Ascending aorta (tissue), 2 donors: ENCODE measurements around the gene COMMD8. TPM values are rescaled to one million over a fixed set of nuclear protein-coding genes. Genes with fewer than 3 reads are reported as not detected.

Source experiments
- DNase-seq, 2 donors: peaks; one replicate each; pipeline ENCODE4 v3.0.0-alpha.2; 2019; ENCODE audit warnings: low spot score in 2 of 2
- H3K27ac ChIP-seq, 2 donors: fragments of 200-600 bp; sonication (generic); one replicate each; pipeline ENCODE4 v1.5.1; 2016 to 2017; ENCODE audit warnings: mild to moderate bottlenecking in 1 of 2
- H3K27me3 ChIP-seq: fragments of 200-600 bp; sonication (generic); one replicate; pipeline ENCODE4 v1.5.1; 2017
- H3K36me3 ChIP-seq, 2 donors: fragments of 200-600 bp; sonication (generic); one replicate each; pipeline ENCODE4 v1.5.1; 2016
- H3K4me1 ChIP-seq, 2 donors: fragments of 200-600 bp; sonication (generic); one replicate each; pipeline ENCODE4 v1.5.1; 2016 to 2017; ENCODE audit warnings: mild to moderate bottlenecking in 1 of 2
- H3K4me3 ChIP-seq, 2 donors: fragments of 200-600 bp; sonication (generic); one replicate each; pipeline ENCODE4 v1.5.1; 2016 to 2017; ENCODE audit warnings: mild to moderate bottlenecking in 1 of 2
- H3K9me3 ChIP-seq, 2 donors: fragments of 200-600 bp; sonication (generic); one replicate each; pipeline ENCODE4 v1.5.1; 2016
- CTCF ChIP-seq, 3 experiments: fragments of 200-600 bp in 2 of 3; fragments of 450-650 bp in 1 of 3; sonication (generic) in 2 of 3; IDR thresholded peaks; one replicate each; pipeline ENCODE4 v1.5.1; 2016 to 2019; ENCODE audit warnings: antibody characterized with exemption in 3 of 3, mild to moderate bottlenecking in 1 of 3, moderate library complexity in 1 of 3
- intact Hi-C: fragments of 100-400 bp; cut with DNase I; formaldehyde crosslinking; loops from one replicate; pipeline ENCODE4 v1.15.1; 2023
- total RNA-seq: library from RNA; depleted of rRNA; stranded (reverse); fragments of >200 nt; gene quantifications from one replicate; pipeline ENCODE4 v1.1.0, GENCODE V29; 2016

COMMD8 gene
- total RNA-seq, 1 donor from 2014 or later, result 1.7 TPM

GRCh38 chr4:47471591-47471990, 8.1 kb upstream of the COMMD8 start:
- H3K27ac ChIP-seq, result no peak overlapping the region
- H3K27me3 ChIP-seq, result no peaks in the 10 kb centered on the region
- no peaks in the 10 kb centered on the region for H3K36me3 ChIP-seq
- no peak overlapping the region for H3K4me3 ChIP-seq
- H3K9me3 ChIP-seq, result no peaks in the 10 kb centered on the region
- intact Hi-C loops, result no loop called here
- DNase-seq, result no peak
- H3K4me1 ChIP-seq, result no peaks in the 10 kb centered on the region
- no peak for TF ChIP-seq CTCF (IDR thresholded peaks at IDR 0.05)

GRCh38 chr4:47471064-47471463, 7.6 kb upstream of the COMMD8 start:
- H3K27me3 ChIP-seq, result no peaks in the 10 kb centered on the region
- H3K4me3 ChIP-seq, result no peak overlapping the region
- DNase-seq, result no peak
- intact Hi-C loops, result no loop called here
- no peak for TF ChIP-seq CTCF (IDR thresholded peaks at IDR 0.05)
- no peaks in the 10 kb centered on the region for H3K4me1 ChIP-seq
- H3K27ac ChIP-seq, result no peak overlapping the region
- no peaks in the 10 kb centered on the region for H3K36me3 ChIP-seq
- no peaks in the 10 kb centered on the region for H3K9me3 ChIP-seq

- intact Hi-C loops, result loop anchor here (10.0 kb wide), 1 partner anchor 875 kb away; the partner anchor contains the start of gene SLAIN2
- no peak for TF ChIP-seq CTCF (IDR thresholded peaks at IDR 0.05)
- no peaks in the 10 kb centered on the region for H3K9me3 ChIP-seq
- H3K27me3 ChIP-seq, result no peaks in the 10 kb centered on the region
- no peak overlapping the region for H3K27ac ChIP-seq
- DNase-seq, result no peak
- no peaks in the 10 kb centered on the region for H3K36me3 ChIP-seq
- H3K4me3 ChIP-seq, result no peak overlapping the region
- H3K4me1 ChIP-seq, result no peaks in the 10 kb centered on the region
These were observed 6.4 kb upstream of the COMMD8 start for GRCh38 chr4:47469951-47470350.

GRCh38 chr4:47468706-47469365, 5.3 kb upstream of the COMMD8 start:
- no peaks in the 10 kb centered on the region for H3K36me3 ChIP-seq
- H3K27me3 ChIP-seq, result no peaks in the 10 kb centered on the region
- no peaks in the 10 kb centered on the region for H3K9me3 ChIP-seq
- no peak overlapping the region for H3K27ac ChIP-seq
- no peak overlapping the region for H3K4me3 ChIP-seq
- no peaks in the 10 kb centered on the region for H3K4me1 ChIP-seq
- intact Hi-C loops, result loop anchor here (10.0 kb wide), 1 partner anchor 876 kb away; the partner anchor contains the start of gene SLAIN2
- no peak for TF ChIP-seq CTCF (IDR thresholded peaks at IDR 0.05)
- no peak for DNase-seq

- no peaks in the 10 kb centered on the region for H3K27me3 ChIP-seq
- no peak overlapping the region for H3K27ac ChIP-seq
- no peaks in the 10 kb centered on the region for H3K9me3 ChIP-seq
- no peak for DNase-seq
- no peaks in the 10 kb centered on the region for H3K36me3 ChIP-seq
- peaks cover 0 to 8% of the 10 kb centered on the region in 2 donors for H3K4me1 ChIP-seq
- H3K4me3 ChIP-seq, result no peak overlapping the region
- no peak for TF ChIP-seq CTCF (IDR thresholded peaks at IDR 0.05)
- intact Hi-C loops, result loop anchor here (10.0 kb wide), 1 partner anchor 879 kb away; the partner anchor contains the start of gene SLAIN2
These were observed 2.7 kb upstream of the COMMD8 start for GRCh38 chr4:47466056-47466785.
